Aorta (tissue), 5 donors: Measurements from ENCODE around the gene IRF1. TPM values are rescaled to one million over a fixed set of nuclear protein-coding genes. Genes with fewer than 3 reads are reported as not detected.

Experiments
- ATAC-seq: fragments of 200-7000 bp; cut with Tn5 transposase; one replicate; pipeline ENCODE4 v1.9.1; 2022; ENCODE audit warnings: moderate library complexity; ENCODE audit not compliant: low FRiP score
- DNase-seq, 2 donors: peaks; one replicate each; pipeline ENCODE4 v3.0.0-alpha.2; 2020
- H3K27ac ChIP-seq, 2 donors: one replicate each; pipeline ENCODE4 v1.5.1; 2013; ENCODE audit warnings: low read length in 2 of 2, mild to moderate bottlenecking in 2 of 2, moderate library complexity in 2 of 2, control low read depth in 1 of 2, inconsistent platforms in 1 of 2, low read depth in 1 of 2
- H3K27me3 ChIP-seq, 2 donors: one replicate each; pipeline ENCODE4 v1.6.1; 2013; ENCODE audit warnings: control low read depth in 1 of 2, low read length in 1 of 2, mild to moderate bottlenecking in 1 of 2, moderate library complexity in 1 of 2; ENCODE audit not compliant: insufficient read depth in 2 of 2, control insufficient read depth in 1 of 2
- H3K36me3 ChIP-seq, 2 donors: one replicate each; pipeline ENCODE4 v1.6.1; 2013; ENCODE audit warnings: control low read depth in 1 of 2, low read length in 1 of 2, mild to moderate bottlenecking in 1 of 2; ENCODE audit not compliant: insufficient read depth in 2 of 2, control insufficient read depth in 1 of 2
- H3K4me1 ChIP-seq, 2 donors: one replicate each; pipeline ENCODE4 v1.6.1; 2013; ENCODE audit warnings: low read length in 2 of 2, control low read depth in 1 of 2, mild to moderate bottlenecking in 1 of 2, moderate library complexity in 1 of 2; ENCODE audit not compliant: insufficient read depth in 2 of 2, control insufficient read depth in 1 of 2
- H3K4me3 ChIP-seq, 2 donors: one replicate each; pipeline ENCODE4 v1.5.1; 2013; ENCODE audit warnings: low read length in 2 of 2, control low read depth in 1 of 2, mild to moderate bottlenecking in 1 of 2
- H3K9me3 ChIP-seq: one replicate; pipeline ENCODE4 v1.6.1; 2013; ENCODE audit warnings: mild to moderate bottlenecking, low read length; ENCODE audit not compliant: control insufficient read depth
- whole genome bisulfite sequencing, 2 donors: extraction: QIAGEN DNeasy Blood & Tissue Kit; methylation state at CpG; one replicate each; pipeline ENCODE4 v1.1.7; 2013; 5-methylcytosine and 5-hydroxymethylcytosine counted together
- intact Hi-C, 2 donors: fragments of 100-400 bp; cut with DNase I; formaldehyde crosslinking; loops; one replicate each; pipeline versions ENCODE4 v1.14.2 to v1.15.0; 2022
- polyA plus RNA-seq, 2 donors: library from polyadenylated mRNA; stranded (reverse); fragments of 200-250 nt; gene quantifications; one replicate each; pipeline ENCODE4 v1.2.3, GENCODE V29; 2013
- total RNA-seq, 2 donors: library from RNA; stranded (reverse); fragmentation: NEBNext Ultra II Directional; extraction: Animal tissue kit (Norgen Biotek cat#: 25700); gene quantifications; one replicate each; pipeline ENCODE4 v1.2.1, GENCODE V29; 2021
- donor health status: healthy with polysubstance abuse.
- donor health status: Bipolar disorder and iron deficiency.
- donor health status: DM: no; HTN: no; CAD: no.
- donor health status: DM: no; HTN: no; CAD: no.
- donor health status: DM: yes; HTN: yes; CAD: no.

IRF1 gene
- total and polyA plus RNA-seq, 4 donors, result 12.9 to 36.1 (median 20.0) TPM

DNA sequence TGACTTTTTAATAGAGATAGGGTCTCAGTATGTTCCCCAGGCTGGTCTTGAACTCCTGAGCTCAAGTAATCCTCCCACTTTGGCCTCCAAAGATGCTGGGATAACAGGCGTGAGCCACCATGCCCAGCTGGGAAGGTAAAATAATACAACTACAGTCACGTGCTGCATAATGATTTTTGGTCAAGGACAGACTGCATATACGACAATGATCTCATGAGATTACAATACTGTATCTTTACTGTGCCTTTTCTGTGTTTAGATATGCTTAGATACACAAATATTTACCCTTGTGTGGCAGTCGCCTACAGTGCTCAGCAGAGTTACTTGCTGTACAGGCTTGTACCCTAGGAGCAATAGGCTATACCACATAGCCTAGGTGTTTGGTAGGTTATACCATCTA lies 14.2 kb upstream of the IRF1 start:
- WGBS, 2 donors, result 69 to 71% methylated on average over 4 of the region's 4 CpGs
- intact Hi-C loops, result no loop called here

GRCh38 chr5:132503244-132503643 lies 12.7 kb upstream of the IRF1 start:
- intact Hi-C loops, result no loop called here
- WGBS, 2 donors, result 68 to 79% methylated on average over 4 of the region's 4 CpGs

More for the DNA sequence above, 14.2 kb upstream of the IRF1 start:
- H3K27ac ChIP-seq, result no peak overlapping the region
- DNase-seq (no peak), ATAC-seq (no peak)
- no peaks in the 10 kb centered on the region for H3K36me3 ChIP-seq
- H3K4me1 ChIP-seq, result no peaks in the 10 kb centered on the region
- no peaks in the 10 kb centered on the region for H3K9me3 ChIP-seq
- H3K27me3 ChIP-seq, result no peaks in the 10 kb centered on the region
- no peak overlapping the region for H3K4me3 ChIP-seq

DNA sequence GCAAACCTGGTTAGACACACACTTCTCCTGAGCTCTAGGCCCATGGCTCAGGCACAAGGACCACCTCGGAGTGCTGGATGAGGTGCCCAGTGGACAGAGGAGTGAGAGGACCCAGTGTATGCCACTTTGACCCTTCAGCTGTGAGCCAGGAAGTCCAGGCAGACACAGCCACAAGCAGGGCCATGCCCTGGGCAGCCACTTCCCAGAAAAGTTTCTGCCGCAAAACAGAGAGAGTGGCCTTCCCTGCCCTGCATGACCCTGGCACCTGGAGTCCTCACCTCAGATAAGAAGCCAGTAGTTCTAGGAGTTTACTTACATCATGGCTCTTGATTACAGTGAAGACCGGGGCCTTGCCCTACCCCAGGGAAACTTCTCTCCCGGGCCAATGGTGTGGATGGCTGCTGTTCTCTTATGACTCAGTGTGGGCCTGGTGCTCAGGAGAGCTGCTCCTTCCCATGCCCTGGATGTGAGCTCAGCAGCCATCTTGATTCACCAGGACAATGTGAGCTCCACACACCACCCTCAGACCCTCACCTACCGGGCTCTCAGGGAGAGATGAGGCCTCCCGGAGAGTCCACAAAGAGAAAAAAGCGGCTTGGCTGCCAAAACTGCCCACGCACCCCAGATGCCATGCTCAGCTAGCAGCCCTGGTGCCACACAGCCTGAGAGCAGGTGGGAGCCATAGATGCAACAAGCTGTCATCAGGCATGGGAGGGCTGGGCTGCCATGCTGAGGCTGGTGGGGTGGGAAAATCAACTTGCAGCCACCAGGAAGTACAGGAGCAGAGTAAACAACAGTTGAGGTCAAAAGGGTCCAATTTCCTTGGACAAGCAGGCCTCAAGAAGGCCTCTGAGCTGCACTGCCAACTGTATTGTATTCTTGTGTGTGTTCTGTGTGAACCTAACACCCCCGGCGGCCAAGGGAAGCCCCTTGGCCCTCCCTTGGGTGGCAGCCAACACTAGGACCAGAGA lies 11.7 kb upstream of the IRF1 start:
- intact Hi-C loops, result loop anchor here in 1 of 2 donors (1.0 kb wide), 1 partner anchor 116 kb away; no protein-coding TSS in a partner anchor
- no peaks in the 10 kb centered on the region for H3K4me1 ChIP-seq
- no peaks in the 10 kb centered on the region for H3K36me3 ChIP-seq
- DNase-seq, result no peak
- H3K27ac ChIP-seq, result no peak overlapping the region
- H3K27me3 ChIP-seq, result no peaks in the 10 kb centered on the region
- H3K4me3 ChIP-seq, result no peak overlapping the region
- ATAC-seq, result no peak
- 64 to 65% methylated on average over 10 of the region's 10 CpGs for WGBS, 2 donors
- H3K9me3 ChIP-seq, result no peaks in the 10 kb centered on the region

More at GRCh38 chr5:132503244-132503643, 12.7 kb upstream of the IRF1 start:
- Histone ChIP-seq H3K4me3 (no peak overlapping the region), H3K27ac (no peak overlapping the region), H3K36me3 (no peaks in the 10 kb centered on the region), H3K27me3 (no peaks in the 10 kb centered on the region), H3K9me3 (no peaks in the 10 kb centered on the region), H3K4me1 (no peaks in the 10 kb centered on the region)
- no peak for ATAC-seq
- no peak for DNase-seq

- no peaks in the 10 kb centered on the region for H3K4me1 ChIP-seq
- no peak for DNase-seq
Measured at GRCh38 chr5:132501629-132501956, 11.0 kb upstream of the IRF1 start.

GRCh38 chr5:132500931-132501628 lies 10.5 kb upstream of the IRF1 start:
- no peaks in the 10 kb centered on the region for H3K4me1 ChIP-seq
- peak; percentile 74 to 81 for DNase-seq
- 73 to 74% methylated on average over 6 of the region's 6 CpGs for WGBS, 2 donors
- H3K9me3 ChIP-seq, result no peaks in the 10 kb centered on the region
- H3K4me3 ChIP-seq, result no peak overlapping the region
- intact Hi-C loops, result loop anchor here in 1 of 2 donors (1.0 kb wide), 1 partner anchor 115 kb away; no protein-coding TSS in a partner anchor
- peak; percentile 20 for ATAC-seq
- no peak overlapping the region for H3K27ac ChIP-seq
- no peaks in the 10 kb centered on the region for H3K27me3 ChIP-seq
- no peaks in the 10 kb centered on the region for H3K36me3 ChIP-seq

More at GRCh38 chr5:132501629-132501956, 11.0 kb upstream of the IRF1 start:
- H3K36me3 ChIP-seq, result no peaks in the 10 kb centered on the region
- no peaks in the 10 kb centered on the region for H3K27me3 ChIP-seq
- no peaks in the 10 kb centered on the region for H3K9me3 ChIP-seq
- H3K4me3 ChIP-seq, result no peak overlapping the region
- intact Hi-C loops, result loop anchor here in 1 of 2 donors (1.0 kb wide), 1 partner anchor 115 kb away; no protein-coding TSS in a partner anchor
- 80 to 84% methylated on average over 4 of the region's 4 CpGs for WGBS, 2 donors
- no peak overlapping the region for H3K27ac ChIP-seq
- ATAC-seq, result no peak

- Histone ChIP-seq H3K36me3 (no peaks in the 10 kb centered on the region), H3K27ac (no peak overlapping the region), H3K4me3 (no peak overlapping the region), H3K27me3 (no peaks in the 10 kb centered on the region), H3K9me3 (no peaks in the 10 kb centered on the region), H3K4me1 (no peaks in the 10 kb centered on the region)
- no peak for ATAC-seq
- WGBS, 2 donors, result 83 to 88% methylated on average over 6 of the region's 6 CpGs
- DNase-seq, result no peak
- intact Hi-C loops, result no loop called here
Measured at GRCh38 chr5:132500244-132500930, 9.8 kb upstream of the IRF1 start.

GRCh38 chr5:132499440-132500243 lies 9.1 kb upstream of the IRF1 start:
- Histone ChIP-seq H3K27ac (no peak overlapping the region), H3K4me1 (no peaks in the 10 kb centered on the region), H3K27me3 (no peaks in the 10 kb centered on the region), H3K9me3 (no peaks in the 10 kb centered on the region), H3K36me3 (no peaks in the 10 kb centered on the region), H3K4me3 (no peak overlapping the region)
- intact Hi-C loops, result loop anchor here (10.0 kb wide), 2 partner anchors 235 to 245 kb away; partner anchors contain the start of gene PDLIM4 (in 1 of the 2)
- WGBS, 2 donors, result 60 to 61% methylated on average over 9 of the region's 9 CpGs
- DNase-seq (no peak), ATAC-seq (no peak)
